22Rv1 (cell line): ENCODE results near the gene FGFBP3.

ENCODE experiments used
- CTCF ChIP-seq: fragments of 450-650 bp; IDR thresholded peaks from 2 replicates; pipeline ENCODE4 v1.5.1; 2017; ENCODE audit warnings: mild to moderate bottlenecking
- ZFX ChIP-seq: fragments of 450-650 bp; IDR thresholded peaks from 2 replicates; pipeline ENCODE4 v1.6.1; 2017; ENCODE audit warnings: antibody characterized with exemption, borderline replicate concordance

GRCh38 chr10:91860885-91861284, 48.4 kb downstream of the FGFBP3 start:
- TF ChIP-seq CTCF, result no peak
- TF ChIP-seq ZFX, result no peak
